HCT116 (cell line): Measurements from ENCODE around the gene SAMSN1. TPM values are rescaled to one million over a fixed set of nuclear protein-coding genes. Genes with fewer than 3 reads are reported as not detected.
"Not testable (repeated sequence)": the region's sequence is repeated elsewhere in the genome, so short reads cannot be mapped to it uniquely, and the experiment has no call there.

ENCODE experiments used
- ATAC-seq: fragments of 200-7000 bp; cut with Tn5 transposase; 2 replicates; pipeline ENCODE4 v1.9.1; 2020; ENCODE audit warnings: mild to moderate bottlenecking, moderate library complexity
- BruUV-seq: library from RNA; stranded (reverse); fragments of 400-500 nt; replicated peaks from 2 replicates; lab custom pipeline; 2021; lab: Mats Ljungman, UMichigan
- CTCF ChIA-PET: fragments of 300-600 bp; sonication (Branson Sonifier 250); formaldehyde crosslinking; loops from one replicate; lab custom pipeline; 2021; ENCODE audit warnings: antibody characterized with exemption; lab: Charles Lee
- POLR2A ChIA-PET: fragments of 300-600, 350-600 bp; sonication (Branson Sonifier 250); formaldehyde crosslinking; loops from one replicate; lab custom pipeline; 2021; ENCODE audit warnings: antibody characterized with exemption; lab: Charles Lee
- RAD21 ChIA-PET, 2 experiments: fragments of 300-600 bp; sonication (Branson Sonifier 250); formaldehyde crosslinking; loops; one replicate each; lab custom pipeline; 2023; ENCODE audit warnings: low total read pairs in 2 of 2; ENCODE audit not compliant: uncharacterized antibody in 2 of 2, unreplicated experiment in 2 of 2, low non-redundant PET in 1 of 2; lab: Charles Lee
- DNase-seq: peaks from one replicate; pipeline ENCODE4 v3.0.0-alpha.2; 2010; ENCODE audit warnings: low read depth, low spot score
- H2AFZ ChIP-seq: fragments of 200-600 bp; shearing (Covaris generic), sonication (generic); 2 replicates; pipeline ENCODE4 v1.6.1; 2017; ENCODE audit warnings: low read depth, mixed run types, mixed read lengths, antibody characterized with exemption, low read length; ENCODE audit not compliant: poor library complexity, severe bottlenecking
- H3K27ac ChIP-seq: 2 replicates; pipeline ENCODE4 v1.5.1; 2012; ENCODE audit warnings: low read depth, low read length
- H3K27me3 ChIP-seq: fragments of 200-600 bp; sonication (generic); 2 replicates; pipeline ENCODE4 v1.6.1; 2016; ENCODE audit warnings: mixed run types, low read length, mixed read lengths; ENCODE audit not compliant: insufficient read depth
- H3K36me3 ChIP-seq, 2 experiments: fragments of 200-500 bp in 1 of 2; fragments of 200-600 bp in 1 of 2; sonication (Bioruptor generic) in 1 of 2; sonication (generic) in 1 of 2; 2 replicates each; pipeline versions ENCODE4 v1.5.1 to v1.6.1; 2014 to 2016; ENCODE audit warnings: low read length in 2 of 2, inconsistent platforms in 1 of 2, mixed read lengths in 1 of 2, mixed run types in 1 of 2; ENCODE audit not compliant: insufficient read depth in 2 of 2, control insufficient read depth in 1 of 2
- H3K4me1 ChIP-seq, 2 experiments: fragments of 200-600 bp in 1 of 2; sonication (generic) in 1 of 2; 2 replicates each; pipeline versions ENCODE4 v1.5.1 to v1.6.1; 2012 to 2017; ENCODE audit warnings: low read length in 2 of 2, inconsistent platforms in 1 of 2, mild to moderate bottlenecking in 1 of 2, mixed read lengths in 1 of 2, mixed run types in 1 of 2, moderate library complexity in 1 of 2; ENCODE audit not compliant: insufficient read depth in 2 of 2, control insufficient read depth in 1 of 2
- H3K4me2 ChIP-seq: fragments of 200-600 bp; sonication (generic); 2 replicates; pipeline ENCODE4 v1.6.1; 2017; ENCODE audit warnings: mixed run types, low read length, mixed read lengths
- H3K4me3 ChIP-seq, 2 experiments: fragments of 200-600 bp in 1 of 2; sonication (generic) in 1 of 2; replicated peaks in 1 of 2; 2 replicates each; pipeline ENCODE4 v1.5.1; 2011 to 2016; ENCODE audit warnings: low read length in 2 of 2, control low read depth in 1 of 2, low read depth in 1 of 2, mild to moderate bottlenecking in 1 of 2, mixed read lengths in 1 of 2, mixed run types in 1 of 2
- H3K79me2 ChIP-seq: fragments of 200-600 bp; sonication (generic); 2 replicates; pipeline ENCODE4 v1.6.1; 2017; ENCODE audit warnings: mild to moderate bottlenecking, mixed run types, low read length, moderate library complexity, mixed read lengths; ENCODE audit not compliant: insufficient read depth
- H3K9ac ChIP-seq: fragments of 200-600 bp; sonication (generic); 2 replicates; pipeline ENCODE4 v1.6.1; 2016; ENCODE audit warnings: low read length, mixed read lengths
- H3K9me2 ChIP-seq: fragments of 200-600 bp; sonication (generic), shearing (Covaris generic); 2 replicates; pipeline ENCODE4 v1.6.1; 2017; ENCODE audit warnings: mixed run types, mild to moderate bottlenecking, moderate library complexity; ENCODE audit not compliant: insufficient read depth
- H3K9me3 ChIP-seq, 2 experiments: fragments of 200-500 bp in 1 of 2; fragments of 200-600 bp in 1 of 2; sonication (Bioruptor generic) in 1 of 2; sonication (generic) in 1 of 2; 2 replicates each; pipeline ENCODE4 v1.6.1; 2014 to 2017; ENCODE audit warnings: low read length in 2 of 2, mixed read lengths in 2 of 2, inconsistent platforms in 1 of 2, low read depth in 1 of 2, mild to moderate bottlenecking in 1 of 2, mixed run types in 1 of 2, moderate library complexity in 1 of 2; ENCODE audit not compliant: control insufficient read depth in 1 of 2, insufficient read depth in 1 of 2
- H4K20me1 ChIP-seq: fragments of 200-600 bp; sonication (generic), shearing (Covaris generic); 2 replicates; pipeline ENCODE4 v1.6.1; 2017; ENCODE audit warnings: mixed run types, mild to moderate bottlenecking, moderate library complexity; ENCODE audit not compliant: insufficient read depth
- ATF3 ChIP-seq: IDR thresholded peaks from 2 replicates; pipeline ENCODE4 v1.6.1; 2012
- CBX3 ChIP-seq: IDR thresholded peaks from 2 replicates; pipeline ENCODE4 v1.6.1; 2012; ENCODE audit warnings: low read depth
- CEBPB ChIP-seq: IDR thresholded peaks from 2 replicates; pipeline ENCODE4 v1.6.1; 2012; ENCODE audit warnings: low read depth
- CTCF ChIP-seq, 3 experiments: fragments of 200-600 bp in 1 of 3; sonication (generic) in 1 of 3; IDR thresholded peaks in 2 of 3; conservative IDR thresholded peaks in 1 of 3; 2 replicates each; pipeline ENCODE4 v1.5.1; 2012 to 2017; ENCODE audit warnings: low read depth in 2 of 3, low read length in 2 of 3, antibody characterized with exemption in 1 of 3, borderline replicate concordance in 1 of 3, control low read depth in 1 of 3, mild to moderate bottlenecking in 1 of 3, mixed read lengths in 1 of 3, mixed run types in 1 of 3, moderate library complexity in 1 of 3; ENCODE audit not compliant: insufficient read depth in 1 of 3
- POLR2AphosphoS5 ChIP-seq: IDR thresholded peaks from 2 replicates; pipeline ENCODE4 v1.6.1; 2011; ENCODE audit warnings: mild to moderate bottlenecking, low read depth, low read length, moderate library complexity
- RAD21 ChIP-seq: IDR thresholded peaks from 2 replicates; pipeline ENCODE4 v1.6.1; 2012; ENCODE audit warnings: low read depth, mild to moderate bottlenecking
- SIN3A ChIP-seq: IDR thresholded peaks from 2 replicates; pipeline ENCODE4 v1.6.1; 2012; ENCODE audit warnings: low read depth
- SRF ChIP-seq: IDR thresholded peaks from 2 replicates; pipeline ENCODE4 v1.6.1; 2012; ENCODE audit warnings: low read depth
- YY1 ChIP-seq: IDR thresholded peaks from 2 replicates; pipeline ENCODE4 v1.6.1; 2011; ENCODE audit warnings: low read length, low read depth, moderate library complexity, mild to moderate bottlenecking; ENCODE audit not compliant: insufficient replicate concordance; ENCODE audit errors: extremely low read depth
- ZBTB33 ChIP-seq: IDR thresholded peaks from 2 replicates; pipeline ENCODE4 v1.6.1; 2011; ENCODE audit warnings: mild to moderate bottlenecking, low read length, moderate library complexity; ENCODE audit not compliant: insufficient replicate concordance; ENCODE audit errors: extremely low read depth
- ZNF274 ChIP-seq: fragments of 200-500 bp; sonication (Bioruptor generic); IDR thresholded peaks from 2 replicates; pipeline ENCODE4 v1.6.1; 2014; ENCODE audit warnings: mild to moderate bottlenecking, low read depth, low read length, inconsistent platforms
- intact Hi-C: fragments of 100-400 bp; cut with micrococcal nuclease; formaldehyde crosslinking; loops from 2 replicates; pipeline ENCODE4 v1.10.0; 2022
- total RNA-seq: library from RNA; stranded (reverse); gene quantifications from one replicate; pipeline ENCODE4 v1.2.1, GENCODE V29; 2021; ENCODE audit not compliant: unreplicated experiment

SAMSN1 gene
- total RNA-seq, 1 experiment from 2014 or later: 0.57 TPM

GRCh38 chr21:14547834-14548513 lies 1.9 kb upstream of the SAMSN1 start:
- Histone ChIP-seq H3K9me2 (no peaks in the 10 kb centered on the region), H3K9me3 (no peaks in the 10 kb centered on the region; a peak in 1 of 4 replicates), H3K36me3 (no peaks in the 10 kb centered on the region), H3K4me3 (no peak overlapping the region), H3K4me1 (no peaks in the 10 kb centered on the region), H3K27me3 (no peaks in the 10 kb centered on the region), H2AFZ (no peak overlapping the region)
- intact Hi-C loops: loop anchor here (10.0 kb wide), 1 partner anchor 63 kb away; no protein-coding TSS in a partner anchor
- ChIA-PET CTCF (no interaction called here), POLR2A (no interaction called here)
- ATAC-seq (no peak), DNase-seq (no peak)
- BruUV-seq: no TSS peak
- no peak for TF ChIP-seq SRF
- no peak for TF ChIP-seq CBX3
- no peak for TF ChIP-seq CEBPB
- TF ChIP-seq YY1: no peak
- no peak for TF ChIP-seq CTCF (IDR thresholded peaks at IDR 0.05 in 2 of 3, conservative IDR thresholded peaks at IDR 0.05 in 1 of 3; ENCODE audit: borderline replicate concordance in 1 of 3, insufficient read depth in 1 of 3, low read depth in 2 of 3, low read length in 2 of 3)
- TF ChIP-seq ZNF274: no peak
- TF ChIP-seq ATF3: no peak
- TF ChIP-seq POLR2AphosphoS5: no peak
- TF ChIP-seq SIN3A: no peak
- TF ChIP-seq ZBTB33: no peak
- no peak for TF ChIP-seq RAD21
- TF ChIP-seq, all 23 proteins: peak for 0
- no peaks in the 10 kb centered on the region for H3K79me2 ChIP-seq
- H3K27ac ChIP-seq: no peak overlapping the region
- H3K9ac ChIP-seq: no peak overlapping the region
- RAD21 ChIA-PET: no interaction called here
- H3K4me2 ChIP-seq: no peak overlapping the region
- H4K20me1 ChIP-seq: no peaks in the 10 kb centered on the region

- H4K20me1 ChIP-seq, H3K79me2 ChIP-seq, H3K4me3 ChIP-seq, H3K4me1 ChIP-seq, POLR2A ChIA-PET, BruUV-seq, RAD21 ChIA-PET, H3K9me2 ChIP-seq, H3K27ac ChIP-seq, H3K36me3 ChIP-seq, H3K27me3 ChIP-seq, ATAC-seq, DNase-seq, H2AFZ ChIP-seq, CTCF ChIA-PET, H3K9ac ChIP-seq, H3K9me3 ChIP-seq, H3K4me2 ChIP-seq: not testable (repeated sequence)
- intact Hi-C loops: loop anchor here (10.0 kb wide), 1 partner anchor 62 kb away; no protein-coding TSS in a partner anchor
Measured at GRCh38 chr21:14546719-14547118, 604 bp upstream of the SAMSN1 start.
